BLaER1 treated with 17β-estradiol and CSF1 and Interleukin-3, amounts not matched to agents 10 nM and 100 nM (cell line): ENCODE results near the gene CCDC188.
"Not testable (repeated sequence)": the region's sequence is repeated elsewhere in the genome, so short reads cannot be mapped to it uniquely, and the experiment has no call there.

ENCODE experiments used
- H3K27ac ChIP-seq, 11 experiments: shearing (Covaris generic); formaldehyde crosslinking; 2 replicates each; pipeline ENCODE4 v1.8.1; 2022
- H3K27me3 ChIP-seq, 11 experiments: shearing (Covaris generic); formaldehyde crosslinking; 2 replicates each; pipeline ENCODE4 v1.8.1; 2022
- H3K36me3 ChIP-seq, 11 experiments: shearing (Covaris generic); formaldehyde crosslinking; 2 replicates each; pipeline ENCODE4 v1.8.1; 2022
- H3K4me1 ChIP-seq, 10 experiments: shearing (Covaris generic); formaldehyde crosslinking; 2 replicates each; pipeline ENCODE4 v1.8.1; 2022
- H3K4me2 ChIP-seq, 11 experiments: shearing (Covaris generic); formaldehyde crosslinking; 2 replicates each; pipeline ENCODE4 v1.8.1; 2022
- H3K4me3 ChIP-seq, 10 experiments: shearing (Covaris generic); formaldehyde crosslinking; 2 replicates each; pipeline ENCODE4 v1.8.1; 2022
- H3K9ac ChIP-seq, 11 experiments: shearing (Covaris generic); formaldehyde crosslinking; 2 replicates each; pipeline ENCODE4 v1.8.1; 2022
- H3K9me3 ChIP-seq, 11 experiments: shearing (Covaris generic); formaldehyde crosslinking; replicated peaks in 1 of 11; 2 replicates each; pipeline ENCODE4 v1.8.1; 2022
- H4K20me1 ChIP-seq, 11 experiments: shearing (Covaris generic); formaldehyde crosslinking; 2 replicates each; pipeline ENCODE4 v1.8.1; 2022
- Cebpa-rat ChIP-seq, 11 experiments: shearing (Covaris generic); IDR thresholded peaks; 2 replicates each; pipeline ENCODE4 v1.8.1; 2022

Gene CCDC188

GRCh38 chr22:20169253-20169822, 18.5 kb upstream of the CCDC188 start:
- no peaks in the 10 kb centered on the region for H4K20me1 ChIP-seq
- no peak overlapping the region for H3K9ac ChIP-seq
- H3K27ac ChIP-seq: no peak overlapping the region
- TF ChIP-seq Cebpa-rat (IDR thresholded peaks at IDR 0.05): no peak
- H3K27me3 ChIP-seq: no peaks in the 10 kb centered on the region
- peaks cover 0 to 52% (median 27%) of the 10 kb centered on the region in 10 experiments; a peak in 16 of 20 replicates for H3K4me1 ChIP-seq
- H3K9me3 ChIP-seq: no peaks in the 10 kb centered on the region
- H3K4me2 ChIP-seq: peak overlapping the region in 9 of 11 experiments; percentile 21 to 76 (median 64); a peak in 14 of 22 replicates
- H3K4me3 ChIP-seq: no peak overlapping the region
- no peaks in the 10 kb centered on the region for H3K36me3 ChIP-seq

GRCh38 chr22:20167643-20168322, 16.9 kb upstream of the CCDC188 start:
- no peaks in the 10 kb centered on the region for H3K27me3 ChIP-seq
- peaks cover 0 to 41% (median 22%) of the 10 kb centered on the region in 10 experiments; a peak in 16 of 20 replicates for H3K4me1 ChIP-seq
- H3K36me3 ChIP-seq: no peaks in the 10 kb centered on the region
- TF ChIP-seq Cebpa-rat (IDR thresholded peaks at IDR 0.05): no peak
- H3K27ac ChIP-seq: no peak overlapping the region
- H3K4me3 ChIP-seq: no peak overlapping the region
- no peaks in the 10 kb centered on the region for H4K20me1 ChIP-seq
- no peaks in the 10 kb centered on the region for H3K9me3 ChIP-seq
- peak overlapping the region in 8 of 11 experiments; percentile 39 to 76 (median 65); a peak in 14 of 22 replicates for H3K4me2 ChIP-seq
- peak overlapping the region in 1 of 11 experiments; percentile 6; a peak in 1 of 22 replicates for H3K9ac ChIP-seq

- no peak overlapping the region for H3K4me2 ChIP-seq
- no peaks in the 10 kb centered on the region for H4K20me1 ChIP-seq
- H3K4me3 ChIP-seq: no peak overlapping the region
- no peaks in the 10 kb centered on the region for H3K36me3 ChIP-seq
- no peaks in the 10 kb centered on the region for H3K9me3 ChIP-seq
- H3K4me1 ChIP-seq: peaks cover 0 to 38% (median 26%) of the 10 kb centered on the region in 10 experiments; a peak in 16 of 20 replicates
- no peaks in the 10 kb centered on the region for H3K27me3 ChIP-seq
- H3K27ac ChIP-seq: no peak overlapping the region
- TF ChIP-seq Cebpa-rat (IDR thresholded peaks at IDR 0.05): no peak
- H3K9ac ChIP-seq: no peak overlapping the region
These were observed 15.8 kb upstream of the CCDC188 start for GRCh38 chr22:20166703-20167102.

- Histone ChIP-seq H3K4me3 (no peak overlapping the region), H3K9me3 (no peaks in the 10 kb centered on the region), H3K27me3 (no peaks in the 10 kb centered on the region), H3K4me2 (no peak overlapping the region), H3K9ac (no peak overlapping the region), H3K36me3 (no peaks in the 10 kb centered on the region), H3K4me1 (peaks cover 0 to 43% (median 34%) of the 10 kb centered on the region in 10 experiments; a peak in 16 of 20 replicates), H3K27ac (no peak overlapping the region), H4K20me1 (no peaks in the 10 kb centered on the region; a peak in 1 of 22 replicates)
- TF ChIP-seq Cebpa-rat (IDR thresholded peaks at IDR 0.05): no peak
These were observed 15.1 kb upstream of the CCDC188 start for GRCh38 chr22:20165913-20166312.

GRCh38 chr22:20165421-20165820, 14.6 kb upstream of the CCDC188 start:
- TF ChIP-seq Cebpa-rat (IDR thresholded peaks at IDR 0.05): no peak
- Histone ChIP-seq H3K9ac (peak overlapping the region in 1 of 11 experiments; percentile 18; a peak in 1 of 22 replicates), H3K36me3 (no peaks in the 10 kb centered on the region), H3K4me2 (no peak overlapping the region), H3K4me3 (no peak overlapping the region), H4K20me1 (no peaks in the 10 kb centered on the region; a peak in 1 of 22 replicates), H3K9me3 (no peaks in the 10 kb centered on the region), H3K27me3 (peaks cover 0 to 2% (median 0%) of the 10 kb centered on the region in 11 experiments; a peak in 2 of 22 replicates), H3K4me1 (peaks cover 0 to 47% (median 39%) of the 10 kb centered on the region in 10 experiments; a peak in 16 of 20 replicates), H3K27ac (no peak overlapping the region)

GRCh38 chr22:20164863-20165262, 14.0 kb upstream of the CCDC188 start:
- Histone ChIP-seq H3K27ac (no peak overlapping the region), H3K27me3 (peaks cover 0 to 8% (median 0%) of the 10 kb centered on the region in 11 experiments; a peak in 4 of 22 replicates), H4K20me1 (no peaks in the 10 kb centered on the region; a peak in 1 of 22 replicates), H3K9ac (no peak overlapping the region), H3K9me3 (no peaks in the 10 kb centered on the region), H3K4me3 (no peak overlapping the region), H3K4me2 (no peak overlapping the region), H3K4me1 (peaks cover 0 to 50% (median 45%) of the 10 kb centered on the region in 10 experiments; a peak in 16 of 20 replicates), H3K36me3 (no peaks in the 10 kb centered on the region)
- no peak for TF ChIP-seq Cebpa-rat (IDR thresholded peaks at IDR 0.05)

GRCh38 chr22:20160041-20160440, 9.2 kb upstream of the CCDC188 start:
- H3K4me3 ChIP-seq: peak overlapping the region in 2 of 10 experiments; percentile 41 to 50; a peak in 4 of 20 replicates
- peak overlapping the region in 4 of 11 experiments; percentile 62 to 76 (median 72); a peak in 8 of 22 replicates for H3K9ac ChIP-seq
- H3K36me3 ChIP-seq: no peaks in the 10 kb centered on the region
- H3K4me1 ChIP-seq: peaks cover 30 to 71% (median 70%) of the 10 kb centered on the region in 10 experiments
- no peak for TF ChIP-seq Cebpa-rat (IDR thresholded peaks at IDR 0.05)
- peaks cover 0 to 34% (median 0%) of the 10 kb centered on the region in 11 experiments; a peak in 2 of 22 replicates for H4K20me1 ChIP-seq
- H3K27me3 ChIP-seq: peaks cover 0 to 28% (median 0%) of the 10 kb centered on the region in 11 experiments; a peak in 4 of 22 replicates
- H3K9me3 ChIP-seq: no peaks in the 10 kb centered on the region
- H3K4me2 ChIP-seq: peak overlapping the region in 9 of 11 experiments; percentile 79 to 97 (median 91); a peak in 18 of 22 replicates
- H3K27ac ChIP-seq: peak overlapping the region in 4 of 11 experiments; percentile 6 to 75 (median 44); a peak in 6 of 22 replicates

- Histone ChIP-seq H3K27me3 (peaks cover 0 to 28% (median 0%) of the 10 kb centered on the region in 11 experiments; a peak in 4 of 22 replicates), H3K4me3 (peak overlapping the region in 3 of 10 experiments; percentile 12 to 55 (median 50); a peak in 4 of 20 replicates), H3K9ac (peak overlapping the region in 7 of 11 experiments; percentile 52 to 76 (median 62); a peak in 14 of 22 replicates), H3K4me1 (peaks cover 34 to 76% (median 75%) of the 10 kb centered on the region in 10 experiments), H3K4me2 (peak overlapping the region; percentile 66 to 97 (median 90)), H4K20me1 (peaks cover 0 to 34% (median 0%) of the 10 kb centered on the region in 11 experiments; a peak in 2 of 22 replicates), H3K27ac (peak overlapping the region in 8 of 11 experiments; percentile 10 to 75 (median 65); a peak in 14 of 22 replicates)
- H3K9me3 ChIP-seq, H3K36me3 ChIP-seq: not testable (repeated sequence)
These were observed 8.7 kb upstream of the CCDC188 start for GRCh38 chr22:20159531-20159930.

GRCh38 chr22:20159076-20159475, 8.2 kb upstream of the CCDC188 start:
- TF ChIP-seq Cebpa-rat (IDR thresholded peaks at IDR 0.05): no peak
- Histone ChIP-seq H3K27me3 (peaks cover 0 to 28% (median 0%) of the 10 kb centered on the region in 11 experiments; a peak in 4 of 22 replicates), H3K4me3 (peak overlapping the region in 3 of 10 experiments; percentile 12 to 55 (median 50); a peak in 4 of 20 replicates), H3K9ac (peak overlapping the region in 7 of 11 experiments; percentile 52 to 76 (median 62); a peak in 14 of 22 replicates), H3K27ac (peak overlapping the region in 8 of 11 experiments; percentile 10 to 75 (median 65); a peak in 14 of 22 replicates), H3K36me3 (no peaks in the 10 kb centered on the region), H4K20me1 (peaks cover 0 to 34% (median 0%) of the 10 kb centered on the region in 11 experiments; a peak in 2 of 22 replicates), H3K4me2 (peak overlapping the region; percentile 66 to 97 (median 90)), H3K4me1 (peaks cover 37 to 80% (median 79%) of the 10 kb centered on the region in 10 experiments), H3K9me3 (no peaks in the 10 kb centered on the region)
